Measurements from ENCODE around the gene TMEM209.

TMEM209 gene

GRCh38 chr7:130135208-130136205 is 69.7 kb downstream of the TMEM209 start:
- DNase-seq (ENCODE audit: low read depth), result no peak
- H3K4me3 ChIP-seq (ENCODE audit: low read depth, low read length), result no peak overlapping the region
- TF ChIP-seq CTCF (IDR thresholded peaks at IDR 0.05; ENCODE audit: control insufficient read depth, extremely low read depth, insufficient read depth), result no peak

- no peak for DNase-seq (ENCODE audit: low read depth)
- TF ChIP-seq CTCF (IDR thresholded peaks at IDR 0.05; ENCODE audit: control insufficient read depth, extremely low read depth, insufficient read depth), result no peak
Observed at GRCh38 chr7:130134726-130135125, 70.5 kb downstream of the TMEM209 start.

GRCh38 chr7:130134106-130134636 is 71.0 kb downstream of the TMEM209 start:
- TF ChIP-seq CTCF (IDR thresholded peaks at IDR 0.05; ENCODE audit: control insufficient read depth, extremely low read depth, insufficient read depth), result no peak
- H3K4me3 ChIP-seq (ENCODE audit: low read depth, low read length), result no peak overlapping the region
- no peak for DNase-seq (ENCODE audit: low read depth)

More at GRCh38 chr7:130134726-130135125, 70.5 kb downstream of the TMEM209 start:
- H3K4me3 ChIP-seq (ENCODE audit: low read depth, low read length), result no peak overlapping the region

GRCh38 chr7:130133029-130133782 is 72.0 kb downstream of the TMEM209 start:
- no peak overlapping the region for H3K4me3 ChIP-seq (ENCODE audit: low read depth, low read length)
- DNase-seq (ENCODE audit: low read depth), result no peak
- TF ChIP-seq CTCF (IDR thresholded peaks at IDR 0.05; ENCODE audit: control insufficient read depth, extremely low read depth, insufficient read depth), result no peak

- no peak overlapping the region for H3K4me3 ChIP-seq (ENCODE audit: low read depth, low read length)
- no peak for DNase-seq (ENCODE audit: low read depth)
- TF ChIP-seq CTCF (IDR thresholded peaks at IDR 0.05; ENCODE audit: control insufficient read depth, extremely low read depth, insufficient read depth), result no peak
Observed at GRCh38 chr7:130131964-130132875, 73.0 kb downstream of the TMEM209 start.

All from LNCaP clone FGC (cell line).